ENCODE measurements around the gene RFC4.
"Not testable (repeated sequence)": the region's sequence is repeated elsewhere in the genome, so short reads cannot be mapped to it uniquely, and the experiment has no call there.

RFC4 gene

DNA sequence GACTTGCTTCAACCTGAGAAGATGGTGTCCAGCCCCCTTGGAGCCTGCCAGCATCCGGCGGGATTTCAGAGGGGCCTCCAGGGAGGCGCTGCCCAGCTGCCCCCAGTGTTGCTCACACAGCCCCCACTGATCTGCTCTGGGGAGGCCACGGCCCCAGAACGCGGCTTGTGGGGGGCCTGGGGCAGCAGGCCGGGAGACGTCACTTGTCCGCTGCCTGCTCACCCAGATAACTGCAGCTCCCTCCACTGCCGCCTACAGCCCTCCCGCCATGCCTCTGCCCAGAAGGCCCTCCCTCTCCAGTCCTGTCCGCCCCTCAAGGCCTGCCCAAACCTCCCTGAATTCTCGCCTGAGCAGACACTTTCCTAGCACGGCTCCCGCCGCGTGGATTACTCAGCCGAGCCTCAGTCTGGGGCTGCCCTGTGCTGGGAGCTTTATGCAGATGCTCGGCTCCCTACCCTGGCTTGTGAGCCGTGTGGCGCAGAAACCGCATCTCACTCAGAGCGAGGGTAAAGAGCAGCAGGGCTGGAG lies 19.1 kb upstream of the RFC4 start:
- DNase-seq (ENCODE audit: low read depth in 2 of 2): no peak

DNA sequence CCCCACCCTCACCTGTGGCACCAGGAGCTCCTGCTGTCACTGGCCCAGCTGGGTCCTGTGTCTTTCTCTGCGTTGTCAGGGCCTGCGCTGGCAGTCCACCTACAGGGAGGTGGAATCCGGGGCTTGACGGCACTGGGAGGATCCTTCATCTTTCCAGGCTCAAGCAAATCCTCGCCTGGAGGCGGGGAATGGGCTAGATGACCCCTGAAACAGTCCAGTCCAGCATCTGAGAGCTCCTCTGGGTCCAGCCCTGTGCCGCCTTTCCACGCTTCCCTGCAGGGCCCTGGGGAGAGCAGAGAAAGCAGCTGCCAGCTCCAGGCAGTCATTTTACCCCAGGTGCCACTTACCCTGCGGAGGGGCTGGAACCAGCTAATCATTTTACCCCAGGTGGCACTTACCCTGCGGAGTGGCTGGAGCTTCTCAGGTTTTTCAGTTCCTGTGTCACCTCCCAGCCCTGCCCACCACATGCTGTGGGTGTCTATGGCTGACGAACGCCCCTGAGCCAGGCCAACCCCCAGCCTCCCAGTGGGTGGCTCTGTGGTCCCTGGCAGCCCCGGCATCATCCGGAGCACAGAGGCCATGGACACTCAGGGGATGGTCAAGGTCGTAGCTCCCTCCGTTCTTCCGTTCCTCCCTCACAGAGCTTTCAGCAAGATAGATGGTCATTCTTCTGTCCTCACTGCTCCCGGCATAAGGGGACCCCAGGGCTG lies 18.3 kb upstream of the RFC4 start:
- no peak for DNase-seq (ENCODE audit: low read depth in 2 of 2)

DNA sequence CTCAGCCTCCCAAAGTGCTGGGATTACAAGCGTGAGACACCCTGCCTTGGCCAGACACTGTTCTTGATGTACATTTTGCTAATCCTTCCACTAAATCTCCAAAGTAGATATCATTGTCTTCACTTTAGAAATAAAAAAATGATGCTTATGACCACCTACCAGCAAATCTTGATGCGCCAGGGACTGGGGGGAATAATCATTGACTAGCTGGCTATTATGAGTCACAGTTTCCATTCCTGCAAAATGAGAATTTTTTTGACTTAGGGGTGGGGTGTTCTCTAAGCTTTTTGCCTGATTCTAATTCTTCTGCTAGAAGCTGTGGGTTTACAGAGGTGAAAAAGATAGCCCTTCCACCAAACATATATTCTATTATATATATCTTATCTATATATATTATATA lies 17.1 kb upstream of the RFC4 start:
- no peak for DNase-seq (ENCODE audit: low read depth in 2 of 2)

DNA sequence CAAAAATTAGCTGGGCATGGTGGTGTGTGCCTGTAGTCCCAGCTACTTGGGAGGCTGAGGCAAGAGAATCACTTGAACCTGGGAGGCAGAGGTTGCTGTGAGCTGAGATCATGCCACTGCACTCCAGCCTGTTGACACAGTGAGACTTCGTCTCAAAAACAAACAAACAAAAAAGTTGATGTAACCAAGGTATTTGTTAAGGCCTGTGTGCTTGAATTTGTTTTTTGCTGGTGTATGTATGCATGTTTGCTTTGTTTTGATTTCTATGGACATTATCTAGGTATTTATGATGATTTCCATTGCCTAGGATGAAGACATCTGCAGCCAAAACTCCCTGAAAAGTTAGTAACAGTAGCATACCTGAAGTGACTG lies 16.1 kb upstream of the RFC4 start:
- not testable (repeated sequence) for DNase-seq (ENCODE audit: low read depth in 2 of 2)

DNA sequence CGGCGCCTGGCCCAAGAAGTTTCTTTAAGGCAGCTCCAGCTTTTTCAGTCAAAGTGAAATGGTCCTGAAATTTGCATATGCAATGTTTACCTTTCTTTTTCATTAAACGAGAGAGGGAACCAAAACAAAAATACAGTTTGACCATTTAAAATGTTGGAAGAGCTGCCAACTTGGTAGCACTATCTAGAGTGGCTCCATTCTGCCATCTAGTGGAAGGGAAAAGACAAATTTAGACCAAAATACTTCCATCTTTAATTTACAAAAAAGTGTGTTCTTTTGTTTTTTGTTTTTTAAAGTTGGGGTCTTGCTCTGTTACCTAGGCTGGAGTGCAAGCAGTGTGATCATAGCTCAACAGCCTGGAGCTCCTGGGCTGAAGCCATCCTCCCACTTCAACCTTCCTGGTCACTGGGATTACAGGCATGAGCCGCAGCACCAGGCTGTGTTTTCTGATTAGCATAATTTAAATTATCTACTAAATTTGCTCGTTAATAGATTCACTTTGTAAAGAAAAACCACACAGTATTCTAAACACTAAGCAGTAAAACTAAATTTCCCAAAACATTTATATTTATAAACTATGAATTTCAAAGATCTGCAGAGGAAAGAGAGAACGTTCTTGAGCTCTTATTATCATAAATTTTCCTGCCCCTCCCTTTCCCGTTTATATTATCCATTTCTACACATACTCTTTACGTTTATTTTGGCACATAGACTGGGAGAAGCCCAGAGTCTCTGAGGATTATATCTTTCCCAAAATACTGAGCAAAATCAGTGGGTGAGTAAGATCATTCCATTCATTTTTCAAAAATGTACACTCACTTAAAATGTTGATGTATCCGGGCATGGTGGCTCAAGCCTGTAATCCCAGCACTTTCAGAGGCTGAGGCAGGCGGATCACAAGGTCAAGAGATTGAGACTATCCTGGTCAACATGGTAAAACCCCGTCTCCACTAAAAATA lies 15.4 kb upstream of the RFC4 start:
- DNase-seq (ENCODE audit: low read depth in 2 of 2): no peak

DNA sequence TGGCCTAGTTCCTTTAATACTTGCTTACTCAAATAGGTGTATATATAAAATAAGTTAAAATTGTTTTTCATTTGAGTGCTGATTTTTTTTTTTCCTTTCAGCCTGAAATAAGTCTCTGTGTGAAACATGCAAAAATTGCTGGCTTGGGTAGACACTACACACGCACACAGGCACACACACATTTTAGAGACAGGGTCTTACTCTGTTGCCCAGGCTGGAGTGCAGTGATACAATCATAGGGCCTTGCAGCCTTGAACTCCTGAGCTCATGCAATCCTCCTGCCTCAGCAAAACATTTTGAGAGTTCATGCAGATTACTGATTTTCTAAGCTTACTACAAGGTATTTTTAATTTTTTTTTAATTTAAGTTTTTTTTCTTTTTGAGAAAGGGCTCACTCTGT lies 12.7 kb upstream of the RFC4 start:
- DNase-seq (ENCODE audit: low read depth in 2 of 2): no peak

DNA sequence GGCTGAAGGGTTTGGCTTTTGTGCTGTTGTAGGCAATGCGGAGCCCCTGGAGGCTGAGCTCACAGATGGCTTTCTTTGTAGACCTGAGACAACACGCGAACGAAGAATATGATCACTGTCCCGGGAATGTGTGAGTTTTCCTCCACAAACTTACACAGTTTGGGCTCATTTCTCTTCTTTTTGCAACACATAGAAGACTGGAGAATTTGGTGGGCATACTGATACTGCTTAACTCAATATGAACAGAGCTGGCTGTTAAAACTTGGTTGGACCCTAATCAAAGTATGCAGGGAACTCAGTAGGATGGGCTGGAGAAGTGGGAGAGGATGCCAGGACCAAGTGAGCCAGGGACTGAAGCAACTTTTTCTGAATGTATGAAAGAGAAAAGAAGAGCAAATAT lies 12.2 kb upstream of the RFC4 start:
- no peak for DNase-seq (ENCODE audit: low read depth in 2 of 2)

DNA sequence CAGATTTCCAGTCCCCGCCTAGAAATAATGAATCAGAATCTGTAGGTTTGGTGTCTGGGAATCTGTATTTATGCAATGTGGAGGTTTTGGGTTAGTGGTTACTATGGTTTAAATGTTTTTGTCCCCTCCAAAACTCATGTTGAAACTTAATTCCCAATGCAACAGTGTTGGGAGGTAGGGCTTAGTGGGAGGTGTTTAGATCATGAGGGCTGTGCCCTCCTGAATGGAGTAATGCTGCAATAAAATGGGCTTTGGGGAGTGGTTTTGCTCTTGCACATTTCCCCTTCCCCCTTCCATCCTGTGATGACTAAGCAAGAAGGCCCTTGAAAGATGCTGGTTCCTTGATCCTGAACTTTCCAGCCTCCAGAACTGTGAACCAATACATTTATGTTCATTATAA lies 9.2 kb upstream of the RFC4 start:
- DNase-seq (ENCODE audit: low read depth in 2 of 2): no peak

DNA sequence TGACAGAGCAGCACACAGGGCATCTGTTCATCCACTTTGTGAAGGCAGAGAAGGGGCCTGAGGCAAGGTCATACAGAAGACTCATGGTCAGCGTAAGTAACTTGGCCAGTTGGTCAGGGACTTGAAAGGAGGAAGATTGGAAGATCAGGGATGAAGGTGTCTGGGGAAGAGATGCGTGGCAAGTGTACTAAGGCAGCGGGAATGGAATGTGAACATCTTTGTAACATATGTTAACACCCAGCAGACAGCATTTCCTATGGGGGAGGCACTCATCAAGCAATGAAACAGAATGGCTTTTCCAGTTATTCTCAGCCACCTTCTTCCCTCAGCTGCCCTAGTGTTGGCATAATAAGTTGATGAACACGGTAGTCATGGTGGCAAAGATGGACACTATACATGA lies 7.8 kb upstream of the RFC4 start:
- DNase-seq (ENCODE audit: low read depth in 2 of 2): no peak

DNA sequence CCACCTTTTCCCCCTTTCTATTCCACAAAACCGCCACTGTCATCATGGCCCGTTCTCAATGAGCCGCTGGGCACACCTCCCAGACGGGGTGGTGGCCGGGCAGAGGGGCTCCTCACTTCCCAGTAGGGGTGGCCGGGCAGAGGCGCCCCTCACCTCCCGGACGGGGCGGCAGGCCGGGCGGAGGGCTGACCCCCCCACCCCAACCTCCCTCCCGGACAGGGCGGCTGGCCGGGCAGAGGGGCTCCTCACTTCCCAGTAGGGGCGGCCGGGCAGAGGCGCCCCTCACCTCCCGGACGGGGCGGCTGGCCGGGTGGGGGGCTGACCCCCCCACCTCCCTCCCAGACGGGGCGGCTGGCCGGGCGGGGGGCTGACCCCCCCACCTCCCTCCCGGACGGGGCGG lies 5.0 kb upstream of the RFC4 start:
- not testable (repeated sequence) for DNase-seq (ENCODE audit: low read depth in 2 of 2)

DNA sequence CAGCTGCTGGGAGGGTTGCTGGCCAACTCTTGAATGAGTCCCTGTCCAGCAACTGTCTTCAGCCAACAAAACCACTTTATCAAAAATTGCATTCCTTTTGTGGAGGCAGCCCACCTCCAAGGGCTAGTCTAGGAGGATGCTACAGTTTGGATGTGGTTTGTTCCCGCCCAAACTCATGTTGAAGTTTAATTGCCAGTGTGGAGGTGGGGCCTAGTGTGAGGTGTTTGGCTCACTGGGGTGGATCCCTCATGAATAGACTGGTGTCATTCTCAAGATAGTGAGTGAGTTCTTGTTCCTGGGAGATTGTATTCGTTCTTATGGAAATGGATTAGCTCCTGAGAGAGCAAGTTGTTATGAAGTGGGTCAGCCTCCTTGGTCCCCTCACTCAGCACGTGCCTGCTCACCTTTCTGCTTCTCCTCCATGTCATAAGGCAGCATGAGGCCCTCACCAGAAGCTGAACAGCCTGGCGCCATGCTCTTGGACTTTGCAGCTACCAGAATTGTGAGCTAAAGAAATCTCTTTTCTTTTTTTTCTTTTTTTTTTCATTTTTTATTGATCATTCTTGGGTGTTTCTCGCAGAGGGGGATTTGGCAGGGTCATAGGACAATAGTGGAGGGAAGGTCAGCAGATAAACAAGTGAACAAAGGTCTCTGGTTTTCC lies 4.2 kb upstream of the RFC4 start:
- DNase-seq (ENCODE audit: low read depth in 2 of 2): no peak

DNA sequence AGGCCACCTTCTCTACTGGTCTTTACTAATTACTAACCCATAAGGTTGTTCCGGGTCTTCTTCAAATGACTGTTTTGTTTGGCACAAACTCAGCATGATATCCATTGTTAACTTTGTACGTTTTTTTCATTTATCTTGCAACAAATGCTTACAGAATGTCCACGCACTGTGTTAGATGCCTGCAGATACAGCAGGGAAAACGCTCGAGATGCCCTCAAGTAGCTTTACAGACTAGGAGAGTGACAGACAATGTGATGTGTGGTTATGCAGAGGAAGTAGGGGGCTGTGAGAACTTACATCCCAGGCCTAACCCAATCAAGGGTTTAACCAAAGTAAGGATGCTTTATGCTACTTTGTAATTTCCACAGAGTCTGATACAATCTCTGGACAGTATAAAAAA lies 949 bp upstream of the RFC4 start:
- no peak for DNase-seq (ENCODE audit: low read depth in 2 of 2)

DNA sequence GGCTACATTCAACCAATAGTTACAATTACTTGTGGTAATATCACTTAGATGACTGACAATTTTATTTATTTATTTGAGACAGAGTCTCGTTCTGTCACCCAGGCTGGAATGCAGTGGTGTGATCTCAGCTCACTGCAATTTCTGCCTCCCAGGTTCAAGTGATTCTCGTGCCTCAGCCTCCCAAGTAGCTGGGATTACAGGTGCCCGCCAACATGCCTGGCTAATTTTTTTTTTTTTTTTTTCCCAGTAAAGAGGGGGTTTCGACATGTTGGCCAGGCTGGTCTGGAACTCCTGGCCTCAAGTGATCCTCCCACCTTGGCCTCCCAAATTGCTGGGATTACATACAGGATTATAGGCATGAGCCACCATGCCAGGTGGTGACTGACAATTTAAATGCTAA lies 2.8 kb downstream of the RFC4 start:
- not testable (repeated sequence) for DNase-seq (ENCODE audit: low read depth in 2 of 2)

DNA sequence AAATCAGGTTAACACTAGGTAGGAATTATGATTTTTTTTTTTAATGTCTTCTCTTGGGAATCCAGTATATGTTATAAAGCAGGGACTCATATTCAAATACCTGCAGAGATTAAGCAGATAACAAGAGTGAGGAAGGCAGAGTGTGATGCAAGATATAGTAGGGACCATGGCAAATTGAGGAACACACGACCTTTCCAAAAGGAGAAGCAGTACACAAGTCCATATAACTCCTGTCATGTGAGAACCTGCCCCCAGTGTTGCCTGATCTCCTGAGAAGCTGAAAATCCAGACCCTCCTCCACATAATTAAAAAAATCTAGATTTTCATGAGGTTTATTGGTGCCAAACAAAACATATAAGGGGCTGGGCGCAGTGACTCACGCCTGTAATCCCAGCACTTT lies 3.6 kb downstream of the RFC4 start:
- DNase-seq (ENCODE audit: low read depth in 2 of 2): no peak

DNA sequence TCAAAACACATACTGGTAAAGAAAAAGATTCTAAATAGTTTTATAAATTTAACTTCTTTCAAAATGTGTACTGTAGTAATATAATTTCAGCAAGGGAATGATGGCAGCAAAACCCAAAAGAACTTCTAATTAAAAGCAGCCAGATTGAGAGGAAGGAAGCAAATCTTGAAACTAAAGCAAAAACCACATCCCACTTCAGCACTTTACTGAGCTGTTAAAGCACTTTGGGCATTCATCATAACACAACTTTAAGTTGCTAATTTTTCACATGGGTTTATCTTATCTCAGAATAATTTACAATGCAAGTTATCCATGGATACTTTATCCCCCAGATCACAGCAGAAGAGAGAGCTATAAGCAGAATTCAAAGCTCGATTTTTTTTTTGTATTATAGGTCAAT lies 6.0 kb downstream of the RFC4 start:
- no peak for DNase-seq (ENCODE audit: low read depth in 2 of 2)

DNA sequence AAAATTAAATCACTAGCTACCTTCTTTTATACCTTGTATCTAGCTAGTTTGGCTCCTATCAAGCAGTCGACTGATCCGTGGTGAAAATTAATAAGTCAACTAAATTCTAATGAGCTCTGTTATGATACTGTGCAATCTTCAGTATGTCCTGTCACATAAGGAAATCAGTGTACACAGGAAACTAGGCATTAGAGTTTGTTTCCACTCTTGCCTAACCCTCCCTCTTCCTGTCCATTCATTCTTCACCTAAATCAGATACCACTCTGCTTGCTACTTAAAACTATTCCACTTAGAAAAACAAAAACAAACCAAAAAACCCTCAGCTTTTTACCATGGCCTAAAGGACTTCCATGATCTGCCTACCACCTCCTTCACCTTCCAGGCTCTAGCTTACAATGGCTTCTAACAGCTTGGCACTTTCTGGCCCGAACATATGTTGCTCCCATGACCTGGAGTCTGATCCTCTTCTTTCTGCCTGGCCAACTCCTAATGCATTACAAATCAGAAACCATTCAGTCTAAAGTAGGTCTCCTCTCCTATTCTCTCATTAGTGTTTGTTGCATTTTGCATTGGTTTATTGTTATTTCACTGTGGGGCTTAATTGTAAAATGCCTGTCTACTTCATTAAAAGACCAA lies 7.9 kb downstream of the RFC4 start:
- DNase-seq (ENCODE audit: low read depth in 2 of 2): no peak

DNA sequence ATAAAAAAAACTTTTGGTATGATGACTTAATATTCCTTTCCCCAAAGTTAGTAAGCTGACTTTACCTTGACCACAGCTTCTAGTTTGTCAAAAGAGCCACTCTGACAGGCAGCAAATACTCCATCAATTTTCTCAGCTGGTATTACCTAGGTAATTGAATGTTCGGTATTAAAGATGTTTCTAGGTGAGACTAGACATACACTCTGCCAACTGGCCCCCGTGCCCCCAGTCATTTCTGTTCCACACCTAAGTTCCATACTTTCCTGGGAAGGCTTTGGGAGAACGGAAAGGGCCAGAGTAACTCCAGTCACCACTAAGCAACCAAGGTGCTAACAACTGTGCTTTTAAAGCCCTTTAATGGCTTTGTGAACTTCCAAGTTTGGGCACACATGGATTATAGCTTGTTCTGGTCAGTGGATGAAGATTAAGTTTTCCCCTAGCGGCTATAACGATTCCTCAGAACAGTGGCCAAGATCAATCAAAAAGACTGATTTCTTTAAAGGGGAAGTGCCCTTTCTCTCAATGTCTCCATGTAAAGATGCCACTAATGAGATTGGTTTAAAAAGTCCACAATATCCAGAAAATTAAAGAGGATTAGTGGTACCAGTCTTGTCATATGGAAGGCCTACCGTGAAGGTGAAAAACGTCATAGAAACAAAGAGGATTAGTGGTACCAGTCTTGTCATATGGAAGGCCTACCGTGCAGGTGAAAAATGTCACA lies 15.9 kb downstream of the RFC4 start:
- DNase-seq (ENCODE audit: low read depth in 2 of 2): no peak

DNA sequence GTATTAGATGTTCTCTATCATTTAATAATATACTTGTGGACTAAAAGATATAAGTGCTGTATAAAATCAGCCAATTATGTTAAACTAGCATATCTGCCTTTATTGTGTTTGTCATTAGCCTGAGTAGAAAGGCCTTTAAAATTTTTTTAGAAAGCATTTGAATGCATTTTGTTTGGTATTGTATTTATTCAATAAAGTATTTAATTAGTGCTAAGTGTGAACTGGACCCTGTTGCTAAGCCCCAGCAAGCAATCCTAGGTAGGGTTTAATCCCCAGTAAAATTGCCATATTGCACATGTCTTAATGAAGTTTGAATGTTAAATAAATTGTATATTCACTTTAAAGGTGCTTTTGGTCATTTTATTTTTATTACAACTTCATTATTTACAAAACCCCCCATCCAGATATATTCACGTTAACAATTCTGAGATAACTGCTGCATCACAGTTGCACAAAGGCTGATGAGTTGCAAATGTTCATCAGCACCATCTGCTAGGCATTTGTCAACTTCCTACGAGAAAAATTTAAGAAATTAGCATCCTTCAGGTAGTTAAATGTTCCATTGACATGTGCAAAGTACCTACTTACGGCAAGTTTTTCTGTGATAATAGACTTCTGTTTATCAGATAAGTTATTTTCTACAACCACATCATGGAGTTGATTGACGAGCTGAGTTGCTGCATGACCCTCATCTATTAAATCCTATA lies 16.6 kb downstream of the RFC4 start:
- DNase-seq (ENCODE audit: low read depth in 2 of 2): no peak

DNA sequence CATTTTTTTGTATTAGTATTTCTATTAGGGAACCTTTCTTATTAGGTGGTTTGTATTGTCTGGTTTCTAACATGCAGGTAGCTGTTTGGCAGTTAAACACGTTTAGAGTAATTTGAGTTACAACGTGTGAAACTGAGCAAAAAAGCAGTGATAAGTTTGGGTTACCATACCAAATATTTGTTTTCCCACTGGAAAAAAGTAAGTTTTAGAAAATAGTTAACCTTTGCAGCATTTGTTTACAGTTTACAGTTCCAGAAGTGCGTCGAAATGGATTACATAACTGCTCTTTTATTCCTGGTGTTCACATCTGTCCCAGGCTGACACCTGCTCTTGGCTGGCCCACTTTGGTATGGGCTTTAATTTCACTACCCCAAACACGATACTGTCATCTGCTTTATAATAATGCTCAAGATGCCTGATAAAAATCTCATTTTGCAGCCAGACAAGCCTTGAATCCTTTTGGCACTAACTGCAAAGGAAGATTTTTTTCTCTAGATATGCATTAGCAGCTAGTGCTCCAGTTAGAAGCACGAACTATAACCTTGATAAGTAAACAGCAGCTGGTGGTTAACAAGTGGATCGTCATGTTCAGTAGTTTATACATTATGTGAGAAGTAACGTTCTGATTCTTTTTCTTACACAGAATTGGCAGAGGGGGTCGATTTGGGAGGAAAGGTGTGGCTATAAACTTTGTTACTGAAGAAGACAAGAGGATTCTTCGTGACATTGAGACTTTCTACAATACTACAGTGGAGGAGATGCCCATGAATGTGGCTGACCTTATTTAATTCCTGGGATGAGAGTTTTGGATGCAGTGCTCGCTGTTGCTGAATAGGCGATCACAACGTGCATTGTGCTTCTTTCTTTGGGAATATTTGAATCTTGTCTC lies 17.6 kb downstream of the RFC4 start:
- DNase-seq (ENCODE audit: low read depth in 2 of 2): no peak
